ENCODE measurements around the gene OR51G1.

OR51G1 gene

GRCh38 chr11:4932751-4933150 is 8.6 kb upstream of the OR51G1 start:
- no peak for TF ChIP-seq CTCF (IDR thresholded peaks at IDR 0.05; ENCODE audit: low read depth, low read length, missing control alignments)
- DNase-seq (ENCODE audit: extremely low read depth, low read depth): no peak
- no peak overlapping the region for H3K4me3 ChIP-seq (replicated peaks; ENCODE audit: low read depth, low read length)

GRCh38 chr11:4926608-4927007 is 2.5 kb upstream of the OR51G1 start:
- TF ChIP-seq CTCF (IDR thresholded peaks at IDR 0.05; ENCODE audit: low read depth, low read length, missing control alignments): no peak
- H3K4me3 ChIP-seq (replicated peaks; ENCODE audit: low read depth, low read length): no peak overlapping the region
- DNase-seq (ENCODE audit: extremely low read depth, low read depth): no peak

- no peak overlapping the region for H3K4me3 ChIP-seq (replicated peaks; ENCODE audit: low read depth, low read length)
- no peak for DNase-seq (ENCODE audit: extremely low read depth, low read depth)
- TF ChIP-seq CTCF (IDR thresholded peaks at IDR 0.05; ENCODE audit: low read depth, low read length, missing control alignments): no peak
Measured at GRCh38 chr11:4922304-4922703, 1.8 kb downstream of the OR51G1 start.

- no peak for TF ChIP-seq CTCF (IDR thresholded peaks at IDR 0.05; ENCODE audit: low read depth, low read length, missing control alignments)
- no peak overlapping the region for H3K4me3 ChIP-seq (replicated peaks; ENCODE audit: low read depth, low read length)
- DNase-seq (ENCODE audit: extremely low read depth, low read depth): no peak
Measured at GRCh38 chr11:4921796-4922195, 2.3 kb downstream of the OR51G1 start.

GRCh38 chr11:4919250-4919649 is 4.9 kb downstream of the OR51G1 start, which contains the start of gene OR51G2:
OR51G2 (minus strand) TSS chr11:4919350; CDS start chr11:4915663, 3,687 bp downstream.
- no peak for TF ChIP-seq CTCF (IDR thresholded peaks at IDR 0.05; ENCODE audit: low read depth, low read length, missing control alignments)
- no peak within 1 kb of the TSS for H3K4me3 ChIP-seq (replicated peaks; ENCODE audit: low read depth, low read length)
- DNase-seq (ENCODE audit: extremely low read depth, low read depth): no peak

- TF ChIP-seq CTCF (IDR thresholded peaks at IDR 0.05; ENCODE audit: low read depth, low read length, missing control alignments): no peak
- DNase-seq (ENCODE audit: extremely low read depth, low read depth): no peak
- no peak overlapping the region for H3K4me3 ChIP-seq (replicated peaks; ENCODE audit: low read depth, low read length)
Measured at GRCh38 chr11:4916581-4916980, 7.6 kb downstream of the OR51G1 start.

GRCh38 chr11:4903484-4903883 is 20.7 kb downstream of the OR51G1 start, which contains the start of gene OR51A7:
OR51A7 (plus strand) TSS chr11:4903783; CDS start chr11:4907370, 3,587 bp downstream.
- DNase-seq (ENCODE audit: extremely low read depth, low read depth): no peak
- TF ChIP-seq CTCF (IDR thresholded peaks at IDR 0.05; ENCODE audit: low read depth, low read length, missing control alignments): no peak
- no peak within 1 kb of the TSS for H3K4me3 ChIP-seq (replicated peaks; ENCODE audit: low read depth, low read length)

Measured in HFF-Myc (cell line).